HG03558 (cell line): ENCODE results near the gene HEG1.

Experiments
- ATAC-seq: cut with Tn5 transposase; IDR thresholded peaks from one replicate; pipeline ENCODE4 v1.9.1; 2021; ENCODE audit warnings: moderate number of reproducible peaks; ENCODE audit not compliant: unreplicated experiment; ENCODE audit errors: extremely low read depth

Gene HEG1

DNA sequence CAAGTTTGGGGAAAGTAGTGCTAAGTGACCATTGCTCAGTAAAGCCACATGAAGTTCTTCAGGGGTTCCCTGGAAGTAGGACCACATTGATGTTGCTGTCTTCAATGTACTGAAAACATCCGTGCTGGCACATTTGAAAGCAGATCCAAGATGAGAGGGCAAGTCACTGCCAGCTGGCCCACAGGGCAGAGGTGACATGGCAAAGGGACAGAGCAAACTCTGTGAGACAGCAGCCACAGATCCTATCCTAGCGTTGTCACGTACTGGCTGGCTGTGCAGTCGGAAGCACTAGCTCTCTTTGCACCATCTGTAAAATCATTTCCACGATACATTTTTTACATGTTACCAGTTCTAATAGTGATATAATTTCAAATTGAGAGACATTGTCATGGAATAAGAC lies 135.1 kb downstream of the HEG1 start:
- ATAC-seq, result no peak

DNA sequence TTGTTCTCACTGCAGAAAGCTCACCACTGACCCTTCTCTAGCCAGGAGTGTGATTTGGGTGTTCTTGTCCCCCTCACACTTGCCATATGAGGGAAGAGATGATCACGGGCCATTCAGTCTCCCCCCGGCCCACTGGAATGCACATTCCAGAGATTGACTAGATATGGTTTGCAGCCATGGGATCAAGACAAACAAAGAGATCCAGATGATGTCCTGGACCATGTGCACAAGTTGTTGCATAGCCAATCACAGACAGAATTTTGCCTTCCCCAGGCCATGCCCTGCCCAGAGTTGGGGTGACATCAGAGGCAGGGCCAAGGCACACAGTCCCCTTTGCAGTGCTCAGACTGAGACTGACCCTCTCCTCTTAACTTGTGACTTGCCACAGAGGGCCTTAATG lies 136.0 kb downstream of the HEG1 start:
- ATAC-seq, result no peak

DNA sequence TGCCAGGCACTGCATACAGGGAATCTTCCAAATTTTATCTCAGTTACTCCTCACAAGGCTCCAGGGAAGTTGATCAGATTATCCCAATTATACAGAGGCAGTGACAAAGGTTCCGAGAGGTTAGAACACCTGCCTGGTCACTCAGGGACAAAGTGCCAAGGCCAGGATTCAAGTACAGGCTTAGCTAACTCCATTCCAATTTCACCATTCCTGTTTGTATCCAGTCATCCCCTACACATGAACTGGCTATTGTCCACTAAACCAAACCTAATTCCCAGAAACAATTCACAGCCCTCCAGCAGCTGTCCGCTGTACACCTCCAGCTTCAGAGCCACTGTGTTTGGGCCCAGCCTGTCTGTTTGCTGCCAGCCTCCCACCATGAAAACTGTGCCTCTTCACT lies 137.3 kb downstream of the HEG1 start:
- ATAC-seq, result no peak

DNA sequence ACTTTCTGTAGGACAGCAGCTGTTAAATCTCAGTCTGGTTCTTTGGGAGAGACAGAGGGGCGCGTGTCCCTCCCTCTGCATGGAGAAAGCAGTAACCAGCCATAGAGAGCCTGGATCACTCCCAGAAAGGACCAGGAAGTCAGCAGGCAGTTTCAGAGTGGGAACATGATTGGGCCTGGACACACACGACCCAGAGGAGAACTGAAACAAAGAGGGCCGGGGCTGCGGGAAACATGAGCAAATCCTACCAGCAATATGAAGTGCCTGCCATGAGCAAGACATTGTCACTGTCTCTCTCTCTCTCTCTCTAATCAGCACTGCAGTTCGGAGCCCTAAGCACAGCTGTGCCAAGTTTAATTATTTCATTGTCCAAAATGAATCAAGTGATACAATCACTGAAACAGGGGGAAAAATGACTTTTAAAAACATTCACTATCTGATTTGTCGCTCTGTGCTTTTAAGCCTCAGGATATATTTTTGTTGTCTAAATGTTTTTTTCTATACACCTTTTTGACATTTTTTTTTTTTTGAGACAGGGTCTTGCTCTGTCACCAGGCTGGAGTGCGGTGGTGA lies 138.9 kb downstream of the HEG1 start:
- ATAC-seq, result no peak
